DMS 273 (cell line): ENCODE results near the gene FAM120AOS.

ENCODE experiments used
- DNase-seq: peaks from one replicate; lab custom pipeline; 2025; ENCODE audit not compliant: unreplicated experiment; lab: John Stamatoyannopoulos, UW

FAM120AOS gene

GRCh38 chr9:93453047-93453914 lies at the start of gene FAM120AOS:
Gene FAM120AOS (minus strand): TSS chr9:93453581. CDS start chr9:93452709, 872 bp downstream.
- peak; percentile 96 for DNase-seq

GRCh38 chr9:93501406-93501805 lies 48.0 kb upstream of the FAM120AOS start:
- no peak for DNase-seq

GRCh38 chr9:93500571-93501298 lies 47.4 kb upstream of the FAM120AOS start:
- no peak for DNase-seq

DNA sequence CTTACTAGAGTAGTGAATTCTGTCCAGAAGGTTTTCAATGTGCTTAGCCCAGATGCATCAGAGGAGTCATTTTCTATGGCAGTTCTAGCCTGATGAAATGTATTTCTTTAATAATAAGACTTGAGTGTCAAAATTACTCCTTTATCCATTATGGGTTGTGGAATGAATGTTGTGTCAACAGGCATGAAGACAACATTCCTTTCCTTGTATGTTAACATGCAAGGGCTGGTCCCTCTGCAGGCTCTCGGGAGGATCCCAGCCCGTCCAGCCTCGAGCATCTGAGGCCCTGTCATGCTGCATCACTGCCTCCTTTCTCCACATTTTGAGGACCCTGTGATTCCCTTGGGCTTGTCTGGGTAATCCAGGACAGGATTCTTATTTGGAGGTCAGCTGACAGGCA lies 42.9 kb upstream of the FAM120AOS start:
- no peak for DNase-seq

DNA sequence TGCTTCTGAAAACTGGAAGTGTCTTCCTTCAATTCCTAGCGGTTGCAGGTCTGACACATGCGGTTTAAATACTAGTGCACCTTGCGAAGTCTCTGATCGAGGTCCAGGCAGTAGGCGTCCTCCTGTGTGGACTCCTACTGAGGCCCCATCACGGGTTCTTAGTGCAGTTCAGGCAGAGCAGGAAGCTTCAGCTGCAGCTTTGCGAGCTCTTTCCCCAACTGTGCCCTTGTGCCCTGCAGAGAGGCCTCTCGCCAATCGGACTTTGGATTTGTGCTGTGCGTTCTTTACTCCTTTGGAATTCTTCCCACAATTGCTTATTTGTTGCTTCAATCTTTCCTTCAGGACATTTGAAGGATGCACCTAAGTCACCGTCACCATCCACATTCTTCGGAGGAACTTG lies 40.6 kb upstream of the FAM120AOS start:
- no peak for DNase-seq

DNA sequence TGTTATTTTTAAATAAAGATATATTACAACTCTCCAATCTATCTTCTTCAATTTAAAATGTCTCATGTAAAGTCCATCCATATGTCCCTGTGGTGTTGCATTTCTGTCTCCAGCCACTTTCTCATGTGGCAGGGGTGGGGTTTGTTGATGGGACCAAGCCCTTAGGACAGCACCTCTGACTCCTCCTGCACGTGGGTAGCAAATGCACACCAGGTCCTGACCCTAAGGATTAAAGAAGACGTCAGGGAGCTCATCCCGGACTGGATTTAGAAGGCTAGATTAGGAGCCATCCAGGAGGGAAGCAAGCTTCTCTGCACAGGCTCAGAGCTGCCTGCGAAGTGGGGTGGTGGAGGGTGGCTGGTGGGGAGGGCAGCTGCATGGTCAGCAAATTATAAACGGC lies 38.9 kb upstream of the FAM120AOS start:
- DNase-seq: no peak

GRCh38 chr9:93491593-93492232 lies 38.3 kb upstream of the FAM120AOS start:
- no peak for DNase-seq

DNA sequence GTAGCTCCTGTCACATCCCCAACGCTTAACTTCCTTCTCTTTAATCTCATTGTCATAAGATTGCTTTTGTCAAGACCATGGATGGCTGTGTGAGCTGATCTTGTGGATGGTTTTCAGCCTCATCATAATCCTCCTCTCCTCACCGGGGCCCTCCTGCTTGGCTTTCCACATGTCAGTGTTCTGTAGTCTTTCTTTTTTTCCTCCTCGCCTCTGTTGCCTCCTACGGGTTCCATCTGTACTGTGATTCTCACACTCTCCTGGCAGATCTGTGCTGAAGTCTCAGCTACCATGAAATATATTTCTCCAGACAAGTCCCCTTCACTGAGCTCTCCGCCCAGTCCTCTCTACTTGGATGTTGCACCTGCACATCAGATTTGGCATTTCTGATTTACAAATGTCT lies 34.9 kb upstream of the FAM120AOS start:
- DNase-seq: no peak

- no peak for DNase-seq
Observed at GRCh38 chr9:93486268-93486667, 32.9 kb upstream of the FAM120AOS start.

DNA sequence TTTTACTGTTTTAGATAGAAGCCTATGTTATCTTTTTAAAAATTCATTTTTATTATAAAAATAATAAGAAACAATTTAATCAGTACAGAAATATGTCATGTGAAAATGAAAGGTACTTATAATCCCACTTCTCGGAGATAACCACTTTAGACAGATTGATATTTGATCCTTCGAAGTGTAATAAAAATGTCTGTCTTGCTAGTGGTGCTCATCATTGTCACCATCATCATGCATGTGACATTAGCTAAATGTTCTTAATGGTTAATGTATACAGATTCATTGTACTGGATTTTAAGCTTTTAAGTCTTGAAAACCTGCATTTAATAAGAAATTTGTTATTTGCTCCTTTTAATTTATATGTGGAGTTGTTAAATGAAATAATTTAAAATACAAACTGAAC lies 30.1 kb upstream of the FAM120AOS start:
- DNase-seq: no peak

GRCh38 chr9:93480728-93481324 lies 27.4 kb upstream of the FAM120AOS start:
- no peak for DNase-seq

DNA sequence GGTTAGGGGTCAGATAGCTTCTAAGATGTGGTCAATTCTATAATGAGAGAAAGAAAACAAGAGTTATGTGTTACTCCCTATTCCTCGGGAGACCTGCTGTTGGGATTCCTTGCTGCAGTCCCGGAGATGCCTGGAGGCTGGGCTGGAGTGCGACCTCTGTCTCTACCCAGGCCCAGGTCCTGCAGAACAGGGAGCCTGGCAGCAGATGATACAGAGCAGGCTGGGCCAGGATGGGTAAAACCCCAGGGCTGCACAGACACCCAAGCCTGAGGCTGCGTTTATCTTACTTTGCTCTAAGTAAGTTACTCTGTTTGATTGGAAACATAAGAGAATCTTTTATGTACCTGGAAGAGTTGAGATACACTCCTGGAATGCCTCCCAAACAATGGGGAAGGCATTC lies 26.9 kb upstream of the FAM120AOS start:
- DNase-seq: no peak

DNA sequence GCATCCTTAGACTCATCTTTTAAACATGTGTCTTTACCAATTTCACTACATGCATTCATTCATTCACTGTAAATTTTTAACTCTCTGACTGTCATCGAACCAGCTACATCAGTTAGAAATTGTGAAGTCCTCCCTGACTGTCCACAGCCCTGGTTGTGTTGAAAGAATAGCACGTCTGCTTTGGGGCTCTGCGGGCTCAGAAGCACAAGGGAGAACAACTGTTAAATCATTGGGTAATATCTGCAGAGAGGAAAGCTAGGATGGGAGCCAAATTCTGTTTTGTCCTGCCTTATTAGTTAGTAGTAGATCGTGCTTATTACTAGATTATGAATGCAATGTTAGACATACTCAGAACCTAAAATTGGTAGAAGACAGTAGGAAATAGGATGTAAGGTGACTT lies 26.3 kb upstream of the FAM120AOS start:
- no peak for DNase-seq

GRCh38 chr9:93477397-93477796 lies 24.0 kb upstream of the FAM120AOS start:
- DNase-seq: no peak

GRCh38 chr9:93476924-93477323 lies 23.5 kb upstream of the FAM120AOS start:
- DNase-seq: no peak

DNA sequence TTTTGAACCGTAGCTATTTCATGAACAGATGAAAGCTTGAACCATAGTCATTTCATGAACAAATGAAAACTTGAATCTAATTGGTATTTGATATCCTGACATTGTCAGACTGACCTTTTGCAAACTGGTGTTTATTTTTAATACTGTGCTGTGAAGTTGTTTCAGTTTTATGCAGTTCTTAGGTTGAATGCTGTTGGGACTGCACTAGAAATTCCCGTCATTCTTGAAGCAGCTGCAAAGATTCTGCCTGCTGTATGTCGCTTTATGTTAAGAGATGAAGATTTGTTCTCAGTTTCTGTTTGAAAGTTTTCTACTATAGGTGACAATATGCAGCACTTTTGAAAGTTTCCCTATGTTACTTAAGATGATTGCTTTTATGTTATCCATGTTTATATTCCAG lies 22.5 kb upstream of the FAM120AOS start:
- DNase-seq: no peak

DNA sequence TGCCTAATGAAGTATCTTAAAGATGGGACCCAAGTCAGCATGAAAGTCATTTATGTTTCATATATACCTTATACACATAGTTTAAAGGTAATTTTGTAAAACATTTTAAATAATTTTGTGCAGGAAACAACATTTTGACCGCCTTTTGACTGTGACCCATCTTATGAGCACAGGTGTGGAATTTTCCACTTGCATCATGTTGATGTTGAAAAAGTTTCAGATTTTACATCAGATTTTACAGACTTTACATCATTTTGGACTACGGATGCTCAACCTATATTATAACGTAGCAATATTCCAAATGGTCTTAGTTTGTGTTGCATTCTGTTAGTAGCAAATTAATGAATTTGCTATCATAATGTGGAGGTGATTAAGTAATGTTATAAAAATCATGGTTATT lies 21.7 kb upstream of the FAM120AOS start:
- DNase-seq: no peak

DNA sequence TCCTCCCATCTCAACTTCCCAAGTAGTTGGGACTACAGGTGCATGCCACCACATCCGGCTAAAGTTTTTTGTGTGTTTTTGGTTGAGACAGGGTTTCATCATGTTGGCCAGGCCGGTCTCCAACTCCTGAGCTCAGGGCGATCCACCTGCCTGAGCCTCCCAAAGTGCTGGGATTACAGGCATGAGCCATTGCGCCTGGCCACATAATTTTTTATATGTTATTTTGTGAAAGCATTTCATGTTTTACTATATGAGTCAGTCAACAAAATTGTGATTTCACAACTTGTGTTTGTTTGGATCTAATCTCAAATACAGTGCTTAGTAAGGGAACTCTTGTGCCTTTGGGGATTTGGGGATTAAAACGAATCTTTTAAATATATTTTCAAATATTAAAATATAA lies 20.0 kb upstream of the FAM120AOS start:
- DNase-seq: no peak

GRCh38 chr9:93471124-93471523 lies 17.7 kb upstream of the FAM120AOS start:
- no peak for DNase-seq

DNA sequence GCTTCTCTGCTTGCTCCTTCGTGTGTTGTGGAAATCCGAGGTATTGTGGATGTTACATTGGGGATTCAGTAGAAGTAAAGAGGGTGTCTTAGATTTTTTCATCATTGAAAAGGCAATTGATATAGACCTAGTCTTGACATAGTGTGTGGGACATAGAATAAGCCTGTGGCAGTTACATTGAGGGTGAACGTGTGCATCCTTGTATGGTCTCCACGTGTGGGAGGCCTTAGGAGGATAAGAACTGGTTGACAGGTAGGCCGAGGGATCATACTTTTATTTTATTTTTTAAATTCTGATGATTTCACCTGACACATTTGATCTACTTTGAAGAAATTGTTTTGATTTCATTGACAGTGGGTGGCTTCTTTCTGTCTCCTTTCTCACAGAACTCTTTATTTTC lies 17.0 kb upstream of the FAM120AOS start:
- DNase-seq: no peak

DNA sequence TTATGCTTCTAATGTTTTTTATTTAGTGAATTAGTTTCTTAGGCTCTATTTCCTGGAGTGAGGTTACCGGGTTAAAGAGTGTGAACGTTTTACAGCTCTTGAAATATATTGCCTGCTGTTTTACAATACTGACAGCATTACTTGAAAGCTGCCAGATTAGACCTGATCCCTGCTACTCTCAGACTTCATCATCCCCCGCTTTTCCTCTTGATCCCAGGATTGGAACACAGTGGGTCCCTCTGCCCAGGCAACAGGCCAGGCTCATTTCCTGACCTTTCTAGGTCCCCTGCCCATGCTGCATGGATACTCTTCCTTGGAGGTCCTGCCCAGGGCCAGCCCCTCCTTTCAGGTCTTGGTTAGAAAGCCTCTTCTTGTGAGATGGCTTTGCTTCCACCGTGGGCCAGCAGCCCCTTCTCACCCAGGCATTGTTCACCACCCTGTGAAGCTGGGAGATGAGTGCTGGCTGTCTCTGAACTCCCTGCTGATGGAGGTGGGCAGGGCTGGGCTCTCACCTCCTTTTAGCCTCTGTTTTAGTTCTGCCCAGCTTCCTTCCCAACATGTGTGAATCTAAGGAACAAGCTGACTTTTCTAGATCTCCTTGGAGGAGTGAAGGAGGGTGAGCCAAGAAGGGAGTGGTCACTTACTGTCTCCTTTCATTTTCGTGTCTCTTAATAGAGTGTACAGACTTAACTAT lies 15.5 kb upstream of the FAM120AOS start:
- DNase-seq: no peak
